GM23248 (cell line): ENCODE data around the gene TXNDC8. TPM values are rescaled to one million over a fixed set of nuclear protein-coding genes. Genes with fewer than 3 reads are reported as not detected.

ENCODE experiments used
- DNase-seq: peaks from one replicate; pipeline ENCODE4 v3.0.0-alpha.2; 2015
- H2AFZ ChIP-seq: fragments of 200-600 bp; sonication (generic); 2 replicates; pipeline ENCODE4 v1.6.1; 2016; ENCODE audit warnings: antibody characterized with exemption
- H3F3A ChIP-seq: fragments of 200-600 bp; sonication (generic); 2 replicates; pipeline ENCODE4 v1.6.1; 2016; ENCODE audit warnings: mild to moderate bottlenecking, antibody characterized with exemption, mixed run types; ENCODE audit not compliant: insufficient read depth
- H3K27ac ChIP-seq: fragments of 200-600 bp; sonication (generic); 2 replicates; pipeline ENCODE4 v1.5.1; 2016; ENCODE audit warnings: mild to moderate bottlenecking
- H3K27me3 ChIP-seq: fragments of 200-600 bp; sonication (generic); replicated peaks from 2 replicates; pipeline ENCODE4 v1.6.1; 2016; ENCODE audit warnings: mild to moderate bottlenecking; ENCODE audit not compliant: insufficient read depth
- H3K36me3 ChIP-seq: fragments of 200-600 bp; sonication (generic); 2 replicates; pipeline ENCODE4 v1.6.1; 2016; ENCODE audit warnings: low read depth, mild to moderate bottlenecking
- H3K4me1 ChIP-seq: fragments of 200-600 bp; sonication (generic); 2 replicates; pipeline ENCODE4 v1.6.1; 2016; ENCODE audit warnings: mild to moderate bottlenecking; ENCODE audit not compliant: insufficient read depth
- H3K4me2 ChIP-seq: fragments of 200-600 bp; sonication (generic); one replicate; pipeline ENCODE4 v1.6.1; 2016; ENCODE audit warnings: mild to moderate bottlenecking; ENCODE audit not compliant: unreplicated experiment
- H3K4me3 ChIP-seq: fragments of 200-600 bp; sonication (generic); 2 replicates; pipeline ENCODE4 v1.5.1; 2016; ENCODE audit warnings: mild to moderate bottlenecking
- H3K79me2 ChIP-seq: fragments of 200-600 bp; sonication (generic); 2 replicates; pipeline ENCODE4 v1.6.1; 2016; ENCODE audit warnings: mild to moderate bottlenecking; ENCODE audit not compliant: insufficient read depth
- H3K9ac ChIP-seq: fragments of 200-600 bp; sonication (generic); 2 replicates; pipeline ENCODE4 v1.6.1; 2016; ENCODE audit warnings: mild to moderate bottlenecking
- H3K9me2 ChIP-seq: fragments of 200-600 bp; sonication (generic); 2 replicates; pipeline ENCODE4 v1.6.1; 2016; ENCODE audit warnings: mixed run types, mild to moderate bottlenecking, moderate library complexity; ENCODE audit not compliant: insufficient read depth
- H3K9me3 ChIP-seq: fragments of 200-600 bp; sonication (generic); one replicate; pipeline ENCODE4 v1.6.1; 2017; ENCODE audit warnings: low read depth
- H4K20me1 ChIP-seq: fragments of 200-600 bp; sonication (generic); 2 replicates; pipeline ENCODE4 v1.6.0; 2016; ENCODE audit not compliant: insufficient read depth
- EZH2 ChIP-seq: fragments of 200-600 bp; sonication (generic); IDR thresholded peaks from 2 replicates; pipeline ENCODE4 v1.6.1; 2018; ENCODE audit warnings: antibody characterized with exemption, mild to moderate bottlenecking; ENCODE audit not compliant: insufficient read depth, poor library complexity, severe bottlenecking
- EZH2phosphoT487 ChIP-seq: fragments of 200-600 bp; sonication (generic); IDR thresholded peaks from 2 replicates; pipeline ENCODE4 v1.6.1; 2018; ENCODE audit warnings: antibody characterized with exemption, moderate library complexity, mild to moderate bottlenecking, low read depth; ENCODE audit not compliant: insufficient read depth
- WGBS, 2 experiments: methylation state at CpG; one replicate each; pipeline ENCODE4 v1.1.6; 2015 to 2017; ENCODE audit warnings: low lambda C conversion rate in 2 of 2, low coverage in 1 of 2; ENCODE audit errors: missing lambda C conversion rate in 2 of 2; 5-methylcytosine and 5-hydroxymethylcytosine counted together
- in situ Hi-C: fragments of 300-500 bp; cut with MboI; formaldehyde crosslinking; loops from 2 replicates; pipeline ENCODE4 v1.15.0; 2020
- polyA plus RNA-seq: library from polyadenylated mRNA; unstranded; fragments of >200 nt; fragmentation: Nextera tagmentation; extraction: Ambion mirVana; gene quantifications from 2 replicates; pipeline ENCODE4 v1.2.1, GENCODE V29; 2016
- total RNA-seq: library from RNA; depleted of rRNA; stranded (reverse); fragments of >200 nt; shearing (Covaris generic); gene quantifications from 2 replicates; pipeline ENCODE4 v1.2.3, GENCODE V29; 2014

Gene TXNDC8
- total and polyA plus RNA-seq, 2 experiments from 2014 or later: not detected

- Histone ChIP-seq H4K20me1 (no peaks in the 10 kb centered on the region), H3K9me2 (no peaks in the 10 kb centered on the region), H3K9ac (no peak overlapping the region), H3K9me3 (no peaks in the 10 kb centered on the region), H3K4me3 (no peak overlapping the region), H3K27ac (no peak overlapping the region), H3K4me2 (no peak overlapping the region), H3K4me1 (no peaks in the 10 kb centered on the region), H3K36me3 (no peaks in the 10 kb centered on the region), H3K79me2 (no peaks in the 10 kb centered on the region), H2AFZ (no peak overlapping the region), H3K27me3 (no peaks in the 10 kb centered on the region; the same call in 1 of the 2 replicates), H3F3A (no peaks in the 10 kb centered on the region)
- TF ChIP-seq EZH2phosphoT487 (no peak), EZH2 (no peak)
- no peak for DNase-seq
- in situ Hi-C loops: no loop called here
- WGBS, 2 experiments: 64 to 83% methylated on average over 2 of the region's 2 CpGs
Measured at GRCh38 chr9:110298043-110298605, 39.5 kb downstream of the TXNDC8 start.

- Histone ChIP-seq H3K4me2 (no peak overlapping the region), H3K36me3 (no peaks in the 10 kb centered on the region), H3K9me2 (no peaks in the 10 kb centered on the region), H3K27ac (no peak overlapping the region), H3F3A (no peaks in the 10 kb centered on the region), H4K20me1 (no peaks in the 10 kb centered on the region), H2AFZ (no peak overlapping the region), H3K4me3 (no peak overlapping the region), H3K4me1 (no peaks in the 10 kb centered on the region), H3K9me3 (no peaks in the 10 kb centered on the region), H3K27me3 (no peaks in the 10 kb centered on the region; the same call in 1 of the 2 replicates), H3K79me2 (no peaks in the 10 kb centered on the region), H3K9ac (no peak overlapping the region)
- DNase-seq: no peak
- no peak for TF ChIP-seq EZH2
- no peak for TF ChIP-seq EZH2phosphoT487
- in situ Hi-C loops: no loop called here
- whole genome bisulfite sequencing, 2 experiments: 84 to 92% methylated on average over 1 of the region's 1 CpG
Measured at GRCh38 chr9:110293248-110293647, 44.4 kb downstream of the TXNDC8 start.

GRCh38 chr9:110291921-110292557 is 45.6 kb downstream of the TXNDC8 start:
- Histone ChIP-seq H3K27ac (no peak overlapping the region), H3K4me2 (no peak overlapping the region), H3K36me3 (no peaks in the 10 kb centered on the region), H2AFZ (no peak overlapping the region), H3K27me3 (no peaks in the 10 kb centered on the region; the same call in 1 of the 2 replicates), H3K79me2 (no peaks in the 10 kb centered on the region), H3K9ac (no peak overlapping the region), H3K9me3 (no peaks in the 10 kb centered on the region), H3K9me2 (no peaks in the 10 kb centered on the region), H3K4me3 (no peak overlapping the region), H3K4me1 (no peaks in the 10 kb centered on the region), H3F3A (no peaks in the 10 kb centered on the region), H4K20me1 (no peaks in the 10 kb centered on the region)
- DNase-seq: no peak
- WGBS, 2 experiments: 93 to 96% methylated on average over 21 to 28 of the region's 28 CpGs
- TF ChIP-seq EZH2 (no peak), EZH2phosphoT487 (no peak)
- in situ Hi-C loops: no loop called here

GRCh38 chr9:110290001-110290400 is 47.7 kb downstream of the TXNDC8 start:
- Histone ChIP-seq H3K36me3 (no peaks in the 10 kb centered on the region), H3K27me3 (no peaks in the 10 kb centered on the region; the same call in 1 of the 2 replicates), H4K20me1 (no peaks in the 10 kb centered on the region), H3K79me2 (no peaks in the 10 kb centered on the region), H3K4me1 (no peaks in the 10 kb centered on the region), H3K9ac (no peak overlapping the region), H3K9me3 (no peaks in the 10 kb centered on the region), H3K4me3 (no peak overlapping the region), H3K4me2 (no peak overlapping the region), H2AFZ (no peak overlapping the region), H3K27ac (no peak overlapping the region), H3K9me2 (no peaks in the 10 kb centered on the region), H3F3A (no peaks in the 10 kb centered on the region)
- TF ChIP-seq EZH2phosphoT487: no peak
- no peak for TF ChIP-seq EZH2
- no peak for DNase-seq
- in situ Hi-C loops: no loop called here
- WGBS, 2 experiments: 38 to 47% methylated on average over 1 of the region's 1 CpG
